GM19023 (cell line): ENCODE data around the gene ARHGAP33.
A peak's percentile ranks its signal among the peaks of the same experiment; 100 is the strongest.
"Not testable (repeated sequence)": the region's sequence is repeated elsewhere in the genome, so short reads cannot be mapped to it uniquely, and the experiment has no call there.

Source experiments
- ATAC-seq: cut with Tn5 transposase; IDR thresholded peaks from one replicate; pipeline ENCODE4 v1.9.1; 2021; ENCODE audit warnings: mild to moderate bottlenecking, moderate library complexity; ENCODE audit not compliant: unreplicated experiment

The ARHGAP33 gene

DNA sequence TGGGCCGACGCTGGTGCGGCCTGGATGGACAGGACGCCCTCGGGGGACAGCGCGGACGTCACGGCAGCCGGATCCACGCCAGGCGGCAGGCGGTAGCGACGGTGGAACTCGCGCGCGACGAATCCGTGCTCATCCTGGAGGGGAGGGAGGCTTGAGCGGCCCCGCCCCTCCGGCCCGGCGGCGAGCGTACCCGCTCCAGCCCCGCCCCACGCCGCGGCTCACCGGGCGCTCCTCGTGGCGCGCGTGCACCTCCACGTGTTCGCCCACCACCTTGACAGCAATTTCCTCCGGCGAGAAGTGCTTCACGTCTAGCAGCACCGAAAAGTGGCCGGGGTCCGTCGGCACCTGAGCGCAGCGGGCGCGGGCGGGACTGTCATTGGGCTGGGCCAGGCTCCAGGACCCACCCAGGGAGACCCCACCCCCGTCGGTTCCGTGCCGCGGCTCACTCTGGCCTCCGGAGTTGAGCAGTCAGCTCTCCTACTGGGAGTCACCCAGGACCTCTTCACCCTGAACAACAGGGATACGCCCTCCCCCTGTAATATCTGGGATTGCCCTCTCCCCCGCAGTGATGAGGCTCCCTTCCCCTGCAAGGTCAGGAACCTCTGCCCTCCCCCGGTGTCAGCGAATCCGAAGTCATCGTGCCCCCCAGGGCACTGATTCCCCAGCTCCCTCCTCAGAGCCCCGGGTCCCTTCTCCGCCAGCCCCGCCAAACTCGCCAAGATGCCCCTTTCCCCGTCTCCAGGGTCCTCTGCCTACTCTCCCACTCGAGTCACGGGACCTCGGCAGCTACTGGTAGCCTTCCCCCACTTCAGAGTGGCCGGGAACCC is 19.6 kb upstream of the ARHGAP33 start:
- no peak for ATAC-seq

DNA sequence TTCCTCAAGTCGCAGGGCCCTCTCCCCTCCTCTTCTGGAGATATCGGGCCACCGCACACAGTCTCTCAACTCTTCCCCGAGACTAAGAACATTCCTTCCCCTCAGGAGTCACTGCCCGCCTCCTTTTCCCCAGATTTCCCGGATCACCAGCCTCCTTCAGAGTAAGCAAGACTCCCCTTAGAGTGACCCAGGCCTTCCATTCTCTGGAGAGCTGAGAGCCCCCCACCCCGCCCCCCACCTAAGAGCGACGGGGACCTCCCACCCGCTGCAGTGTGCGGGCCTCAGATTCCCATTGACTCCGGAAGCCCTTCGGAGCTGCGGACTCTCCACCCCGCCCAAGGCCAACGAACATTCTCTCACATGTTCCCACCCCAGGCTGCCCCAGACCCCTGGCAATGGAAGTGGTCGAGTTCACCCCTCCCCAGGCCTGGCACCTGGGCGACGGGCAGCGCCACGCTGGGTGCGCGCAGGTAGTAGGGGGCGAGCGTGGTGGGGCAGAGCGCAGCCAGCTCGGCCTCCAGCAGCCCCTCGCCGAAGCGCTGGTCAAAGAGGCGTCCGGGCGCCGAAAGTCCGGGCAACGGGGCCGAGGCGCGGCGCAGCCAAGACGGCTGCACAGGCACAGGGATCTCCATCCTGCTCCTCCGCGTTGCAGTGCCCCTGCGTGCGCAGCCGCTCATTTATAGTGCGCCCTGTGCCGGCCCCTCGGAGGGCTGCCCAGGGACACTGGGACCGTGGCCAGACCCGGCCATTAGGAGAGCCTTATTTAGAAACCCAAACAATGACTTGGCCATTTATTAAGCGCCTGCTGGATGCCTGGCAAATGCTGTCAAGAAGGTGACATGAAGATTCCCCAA is 18.8 kb upstream of the ARHGAP33 start, which contains the start of gene HSPB6:
HSPB6 (minus strand) TSS at position 653 of the 854 bp plus-strand sequence; CDS start at position 632, 21 bp downstream.
- ATAC-seq = no peak

DNA sequence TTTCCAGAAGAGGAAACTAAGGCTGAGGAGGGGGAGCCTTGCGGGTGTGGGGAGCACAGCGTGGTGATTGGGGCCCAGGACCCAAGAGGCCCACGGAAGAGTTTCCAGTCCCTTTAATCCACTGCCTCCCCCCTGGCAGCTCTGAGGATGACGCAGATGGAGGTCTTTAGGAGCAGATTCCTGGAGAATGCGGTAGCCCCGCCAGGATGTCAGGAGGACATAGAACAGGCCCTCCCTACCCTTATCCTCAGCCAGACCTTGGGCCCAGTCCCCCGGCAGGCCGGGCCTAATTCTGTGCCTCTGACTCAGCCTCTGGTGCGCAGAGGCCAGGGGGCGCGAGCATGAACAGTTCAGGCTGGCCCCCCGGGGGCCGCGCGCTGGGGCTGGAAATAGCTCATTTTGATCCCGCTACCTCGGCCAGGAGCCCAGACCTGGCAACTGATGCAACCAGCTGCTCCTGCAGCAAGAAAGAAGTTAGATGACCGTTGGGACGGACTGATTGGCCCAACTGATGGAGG is 18.1 kb upstream of the ARHGAP33 start:
- no peak for ATAC-seq

DNA sequence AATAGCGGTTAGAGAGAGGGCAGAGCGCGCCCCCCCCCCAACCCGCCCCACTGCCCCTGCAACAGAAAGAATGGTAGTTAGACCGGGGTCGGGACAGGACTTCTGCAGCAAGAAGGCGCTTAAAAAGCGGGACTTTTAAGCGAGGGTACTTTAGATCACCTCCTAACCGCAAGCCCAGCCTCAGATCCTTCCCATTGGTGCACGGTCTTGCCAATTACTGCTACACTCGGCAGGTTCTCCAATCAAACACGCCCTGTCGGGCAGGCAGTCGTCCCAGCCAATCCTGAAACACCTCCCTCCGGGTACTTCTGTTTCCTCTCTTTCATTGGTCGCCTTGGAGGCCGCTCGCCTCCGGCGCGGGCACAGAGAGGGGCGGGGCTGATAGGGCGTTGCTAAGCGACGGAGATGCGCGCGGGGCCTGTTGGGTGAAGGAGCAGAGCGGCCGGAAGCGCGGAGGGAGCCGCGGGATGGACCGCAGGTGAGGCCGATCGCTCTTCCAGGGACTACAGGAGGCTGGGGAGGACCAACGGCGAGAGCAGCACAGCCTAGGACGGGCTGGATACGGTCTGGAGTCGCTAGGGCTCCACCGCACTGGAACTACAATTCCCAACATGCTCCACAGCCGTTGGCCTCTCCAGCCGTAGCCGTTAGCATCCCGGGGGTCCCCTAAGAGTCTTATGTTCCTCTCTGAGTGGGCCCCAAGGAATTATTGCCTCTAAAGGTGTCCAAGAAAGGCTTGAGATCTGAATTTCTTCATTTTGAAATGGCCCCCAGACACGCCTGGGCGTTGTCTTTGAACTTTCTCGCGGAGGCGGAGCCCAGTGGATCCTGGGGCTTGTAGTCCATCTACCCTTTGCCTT is 17.4 kb upstream of the ARHGAP33 start, which contains the start of gene PROSER3:
PROSER3 (plus strand) TSS at position 428 of the 860 bp plus-strand sequence; CDS start at position 468, 40 bp downstream.
- peak; percentile 96 for ATAC-seq

DNA sequence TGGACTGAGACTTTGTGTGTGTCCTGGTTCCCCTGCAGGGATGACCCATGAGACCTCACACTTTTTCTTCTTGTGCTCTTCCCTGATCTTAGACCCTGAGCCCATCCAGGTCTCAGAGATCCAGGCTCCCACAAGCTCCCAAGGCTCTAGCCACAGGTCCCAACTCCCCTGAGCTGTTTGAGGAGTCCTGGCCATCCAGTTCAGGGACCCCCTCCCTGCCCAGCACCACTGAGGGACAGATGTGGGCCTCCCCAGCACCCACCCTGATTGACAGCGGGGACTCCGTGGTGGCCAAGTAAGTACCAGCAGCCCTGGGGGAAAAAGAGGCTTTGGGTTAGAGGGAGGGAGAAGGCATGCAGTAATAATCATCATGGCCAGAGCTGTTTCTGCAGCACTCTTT is 15.7 kb upstream of the ARHGAP33 start:
- ATAC-seq = no peak

DNA sequence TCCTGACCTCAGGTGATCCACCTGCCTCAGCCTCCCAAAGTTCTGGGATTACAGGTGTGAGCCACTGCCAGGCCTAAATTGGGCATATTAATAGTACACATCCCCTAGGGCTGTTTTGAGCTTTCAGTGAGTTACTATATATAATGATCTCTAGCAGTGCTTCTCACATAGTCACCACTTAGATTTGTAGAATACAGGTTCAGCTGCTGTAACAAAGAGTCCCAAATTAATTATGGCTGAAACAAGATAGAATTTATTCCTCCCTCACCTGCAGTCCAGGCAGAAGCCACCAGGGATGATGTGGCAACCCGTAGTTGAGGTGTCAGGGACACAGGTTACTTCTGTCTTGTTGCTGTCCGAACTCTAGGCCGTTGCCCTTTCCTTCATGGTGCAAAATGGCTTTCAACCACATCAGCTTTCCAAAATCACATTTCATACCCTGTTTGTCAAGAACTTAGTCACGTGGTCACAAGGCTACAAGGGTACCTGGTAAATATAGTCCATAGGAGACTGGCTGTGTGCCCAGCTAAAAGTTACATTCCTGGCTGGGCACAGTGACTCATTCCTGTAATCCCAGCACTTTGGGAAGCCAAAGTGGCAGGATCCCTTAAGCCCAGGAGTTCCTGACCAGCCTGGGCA is 14.5 kb upstream of the ARHGAP33 start:
- ATAC-seq = no peak

DNA sequence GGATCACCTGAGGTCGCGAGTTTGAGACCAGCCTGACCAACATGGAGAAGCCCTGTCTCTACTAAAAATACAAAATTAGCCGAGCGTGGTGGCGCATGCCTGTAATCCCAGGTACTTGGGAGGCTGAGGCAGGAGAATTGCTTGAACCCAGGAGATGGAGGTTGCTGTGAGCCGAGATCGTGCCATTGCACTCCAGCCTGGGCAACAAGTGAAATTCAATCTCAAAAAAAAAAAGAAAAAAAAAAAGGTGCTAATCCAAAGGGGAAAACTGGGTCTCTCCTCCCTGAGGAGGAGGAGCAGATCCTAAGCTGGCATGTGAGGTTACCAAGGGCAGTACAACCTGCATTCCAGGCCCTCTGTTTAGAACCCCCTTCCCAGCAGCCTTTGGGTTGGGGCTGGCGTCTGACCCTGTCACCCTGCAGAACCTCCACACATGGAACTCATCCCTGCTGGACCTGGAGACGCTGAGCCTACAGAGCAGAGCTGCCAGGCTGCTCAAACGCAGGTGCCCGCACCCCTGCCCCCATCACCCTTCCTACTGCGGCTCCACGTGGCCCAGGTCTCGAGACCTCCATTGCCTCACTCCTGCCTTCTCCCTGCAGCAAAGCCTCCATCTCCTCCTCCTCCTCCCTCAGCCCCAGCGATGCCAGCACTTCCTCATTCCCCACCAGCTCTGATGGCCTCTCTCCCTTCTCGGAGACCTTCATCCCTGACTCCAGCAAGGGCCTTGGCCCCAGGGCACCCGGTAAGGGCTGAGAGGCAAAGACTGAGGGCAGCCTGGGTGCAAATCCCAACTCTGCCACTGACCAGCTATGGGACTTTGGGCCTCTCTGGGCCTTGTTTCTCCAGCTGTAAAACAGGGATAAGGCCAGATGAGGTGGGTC is 10.7 kb upstream of the ARHGAP33 start:
- no peak for ATAC-seq

DNA sequence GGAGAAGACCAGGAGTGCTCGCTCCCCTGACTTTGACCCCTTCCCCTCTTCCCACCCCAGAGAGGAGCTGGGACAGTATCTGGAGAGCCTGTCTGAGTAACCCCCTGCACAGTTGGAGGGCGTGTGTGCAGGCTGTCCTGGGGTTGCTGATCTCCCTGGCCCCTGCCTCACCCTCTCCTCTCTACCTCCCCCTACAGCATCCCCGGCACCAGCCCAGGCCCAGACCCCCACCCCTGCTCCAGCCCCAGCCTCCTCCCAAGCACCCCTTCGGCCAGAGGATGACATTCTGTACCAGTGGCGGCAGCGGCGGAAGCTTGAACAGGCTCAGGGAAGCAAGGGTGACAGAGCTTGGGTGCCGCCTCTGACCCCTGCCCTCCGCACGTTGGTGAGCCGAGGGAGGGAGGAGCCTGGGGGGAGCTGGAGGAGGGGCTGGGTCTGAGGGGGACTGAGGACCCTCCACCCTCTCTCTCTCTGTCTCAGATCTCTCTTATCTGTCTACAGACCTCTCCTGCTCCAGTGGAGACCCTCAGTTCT is 8.7 kb upstream of the ARHGAP33 start:
- ATAC-seq = no peak

DNA sequence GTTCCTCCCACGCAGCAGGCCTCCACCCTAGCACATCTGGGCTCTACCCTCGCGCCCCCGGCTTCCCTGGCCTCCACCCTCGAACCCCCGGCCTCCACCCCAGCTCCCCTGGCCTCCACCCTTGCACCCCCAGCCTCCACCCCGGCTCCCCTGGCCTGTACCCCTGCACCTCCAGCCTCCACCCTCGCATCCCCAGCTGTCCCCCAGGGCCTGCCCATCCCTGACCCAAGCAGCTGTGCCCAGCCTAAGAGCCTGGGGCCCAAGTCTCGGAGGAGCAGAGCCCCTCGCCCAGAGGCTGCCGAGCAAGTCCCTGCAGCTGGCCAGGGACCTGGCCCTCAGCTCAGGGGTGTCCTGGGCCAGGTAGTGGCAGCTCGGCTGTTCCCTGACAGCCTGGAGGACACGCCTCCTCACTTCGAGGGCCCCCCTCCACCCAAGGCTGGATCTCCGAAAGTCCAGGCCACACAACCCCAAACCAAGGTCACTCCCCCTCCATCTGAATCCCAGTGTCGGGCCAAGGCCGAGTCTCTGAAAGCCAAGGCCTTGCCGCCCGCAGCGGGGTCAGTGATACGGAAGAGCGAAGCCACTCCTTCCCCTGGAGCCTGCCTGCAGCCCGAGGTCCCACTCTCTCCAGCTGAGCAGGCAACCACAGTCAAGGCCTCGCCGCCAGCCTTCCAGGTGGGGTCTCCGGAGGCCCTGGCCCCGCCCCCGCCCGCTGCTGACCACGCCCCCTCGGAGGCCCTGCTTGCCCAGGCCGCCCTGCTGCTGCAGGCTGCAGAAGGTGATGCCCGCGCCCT is 7.9 kb upstream of the ARHGAP33 start:
- ATAC-seq = no peak

DNA sequence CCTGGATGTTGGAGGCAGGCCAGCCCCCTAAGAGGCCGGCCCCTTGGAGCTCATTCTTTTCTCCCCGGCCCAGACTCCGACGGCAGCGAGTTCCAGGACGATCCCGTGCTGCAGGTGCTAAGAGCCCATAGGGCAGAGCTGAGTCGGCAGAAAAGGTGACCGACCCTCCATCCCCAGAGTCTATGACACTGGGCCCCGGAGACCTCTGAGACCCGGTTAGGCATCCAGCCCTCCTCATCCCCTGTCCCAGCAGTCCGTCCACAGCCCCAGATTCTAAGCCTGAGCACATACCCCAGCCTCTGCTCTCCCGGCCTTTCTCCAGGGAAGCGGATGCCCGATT is 7.3 kb upstream of the ARHGAP33 start:
- ATAC-seq = no peak

DNA sequence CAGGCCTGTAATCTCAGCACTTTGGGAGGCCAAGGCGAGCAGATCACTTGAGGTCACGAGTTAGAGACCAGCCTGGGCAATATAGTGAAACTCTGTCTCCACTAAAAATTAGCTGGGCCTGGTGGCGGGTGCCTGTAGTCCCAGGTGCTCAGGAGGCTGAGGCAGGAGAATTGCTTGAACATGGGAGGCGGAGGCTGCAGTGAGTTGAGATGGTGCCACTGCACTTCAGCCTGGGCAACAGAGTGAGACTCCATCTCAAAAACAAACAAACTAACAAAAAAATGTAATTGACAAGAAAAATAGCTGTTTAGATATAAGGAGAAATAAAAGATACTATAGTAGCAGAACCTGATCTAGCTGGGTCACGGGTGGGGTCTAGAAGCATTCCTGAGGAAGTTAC is 3.0 kb upstream of the ARHGAP33 start:
- not testable (repeated sequence) for ATAC-seq

DNA sequence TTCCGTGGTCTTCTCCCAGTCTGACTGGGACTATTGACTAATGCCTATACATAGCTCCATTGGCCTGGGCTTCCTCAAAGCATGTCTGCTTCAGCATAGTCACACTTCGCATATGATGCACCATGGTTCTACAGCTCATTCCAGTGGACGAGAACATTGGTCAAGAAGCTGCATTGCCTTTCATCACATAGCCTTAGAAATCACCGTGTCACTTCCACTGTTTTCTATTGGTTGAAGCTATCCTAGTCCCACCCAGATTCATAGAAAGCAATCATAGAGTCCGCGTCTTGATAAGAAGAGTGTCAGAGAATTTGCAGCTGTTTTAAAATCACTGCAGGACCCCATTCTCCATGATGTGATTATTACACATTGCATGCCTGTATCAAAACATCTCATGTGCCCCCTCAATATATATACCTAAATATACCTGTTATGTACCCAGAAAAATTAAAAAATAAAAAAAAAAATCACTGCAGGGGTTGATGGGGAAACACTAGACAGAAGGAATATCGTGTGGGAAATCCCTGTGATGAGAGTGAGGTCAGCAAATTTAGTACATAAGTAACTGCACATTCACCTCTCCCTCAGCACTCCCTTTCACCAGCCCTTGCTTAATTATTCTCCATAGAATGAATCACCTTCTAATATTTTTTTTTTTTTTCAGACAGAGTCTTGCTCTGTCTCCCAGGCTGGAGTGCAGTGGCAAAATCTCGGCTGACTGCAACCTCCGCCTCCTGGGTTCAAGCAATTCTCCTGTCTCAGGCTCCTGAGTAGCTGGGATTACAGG is 2.2 kb upstream of the ARHGAP33 start:
- ATAC-seq = no peak

DNA sequence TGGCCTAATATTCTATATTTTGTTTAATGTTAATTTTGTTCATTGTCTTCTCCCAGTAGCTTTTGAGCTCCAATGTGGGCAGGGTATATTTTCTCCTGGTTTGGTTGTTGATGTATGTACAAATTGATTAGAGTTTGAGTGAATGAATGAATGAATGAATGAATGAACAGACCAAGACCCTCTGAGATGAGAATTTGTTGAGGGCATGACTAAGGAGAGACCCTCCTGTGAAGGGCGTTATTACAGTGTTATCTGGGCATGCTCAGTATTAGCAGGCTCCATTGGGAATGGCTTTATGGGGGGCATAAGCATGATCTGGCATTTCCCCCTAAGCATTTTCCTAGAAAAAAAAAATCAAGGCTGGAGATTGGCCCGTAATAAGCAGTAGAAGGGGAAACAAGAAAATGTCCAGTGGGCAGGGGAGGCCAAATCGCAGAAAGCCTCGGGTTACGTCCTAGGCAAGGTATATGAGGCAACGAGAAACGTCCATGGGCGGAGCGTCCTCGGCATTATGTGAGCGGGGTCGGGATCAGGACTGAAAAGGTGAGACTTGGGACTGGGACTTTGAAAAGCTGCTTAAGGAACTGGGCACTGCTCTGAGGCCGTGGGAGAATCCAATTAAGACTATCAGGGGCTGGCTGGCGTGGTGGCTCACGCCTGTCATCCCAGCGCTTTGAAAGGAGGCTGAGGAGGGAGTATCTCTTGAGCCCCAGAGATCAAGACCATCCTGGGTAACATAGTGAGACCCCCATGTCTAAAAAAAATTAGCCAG is 904 bp upstream of the ARHGAP33 start:
- no peak for ATAC-seq

DNA sequence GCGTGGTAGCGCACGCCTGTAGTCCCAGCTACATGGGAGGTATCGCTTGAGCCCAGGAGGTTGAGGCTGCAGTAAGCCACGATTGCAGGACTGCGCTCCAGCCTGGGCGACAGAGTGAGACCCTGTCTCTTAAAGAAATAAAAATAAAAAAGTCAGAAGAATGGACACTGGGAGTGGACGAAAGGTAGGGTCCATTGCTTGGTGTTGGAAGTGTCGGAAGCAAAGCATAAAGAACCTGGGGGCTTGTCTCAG is 392 bp upstream of the ARHGAP33 start:
- no peak for ATAC-seq

DNA sequence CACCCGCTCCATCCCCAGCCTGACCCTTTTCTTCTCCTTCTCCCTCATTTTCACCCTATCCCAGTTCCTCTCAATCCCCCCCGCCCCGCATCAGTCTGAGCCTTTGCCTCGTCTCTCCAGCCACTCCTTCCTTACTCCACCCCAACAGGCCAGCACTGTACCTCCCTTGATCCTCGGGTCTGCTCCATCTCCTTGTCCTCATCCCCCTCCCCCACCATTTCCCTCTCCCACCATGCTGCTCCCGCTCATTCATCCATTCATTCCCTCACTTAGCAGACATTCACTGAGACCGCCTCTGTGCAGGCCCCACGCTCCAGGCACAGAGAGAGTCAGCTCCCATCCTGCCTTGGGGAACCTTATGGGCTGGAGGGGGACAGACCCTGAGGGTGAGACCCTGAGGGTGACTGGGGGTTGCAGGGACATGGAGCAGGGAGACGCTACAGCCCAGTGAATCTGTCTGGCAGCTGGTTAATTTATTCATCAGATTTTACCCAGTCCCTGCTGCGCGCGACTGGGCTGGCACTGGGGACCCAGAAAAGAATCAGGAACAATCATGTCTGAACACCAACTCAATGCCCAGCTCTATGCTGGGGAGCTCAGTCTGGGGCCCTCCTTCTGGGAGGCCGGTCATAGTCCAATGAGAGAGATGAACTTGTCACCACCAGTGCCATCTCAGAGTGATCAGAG is 881 bp downstream of the ARHGAP33 start:
- ATAC-seq = no peak

DNA sequence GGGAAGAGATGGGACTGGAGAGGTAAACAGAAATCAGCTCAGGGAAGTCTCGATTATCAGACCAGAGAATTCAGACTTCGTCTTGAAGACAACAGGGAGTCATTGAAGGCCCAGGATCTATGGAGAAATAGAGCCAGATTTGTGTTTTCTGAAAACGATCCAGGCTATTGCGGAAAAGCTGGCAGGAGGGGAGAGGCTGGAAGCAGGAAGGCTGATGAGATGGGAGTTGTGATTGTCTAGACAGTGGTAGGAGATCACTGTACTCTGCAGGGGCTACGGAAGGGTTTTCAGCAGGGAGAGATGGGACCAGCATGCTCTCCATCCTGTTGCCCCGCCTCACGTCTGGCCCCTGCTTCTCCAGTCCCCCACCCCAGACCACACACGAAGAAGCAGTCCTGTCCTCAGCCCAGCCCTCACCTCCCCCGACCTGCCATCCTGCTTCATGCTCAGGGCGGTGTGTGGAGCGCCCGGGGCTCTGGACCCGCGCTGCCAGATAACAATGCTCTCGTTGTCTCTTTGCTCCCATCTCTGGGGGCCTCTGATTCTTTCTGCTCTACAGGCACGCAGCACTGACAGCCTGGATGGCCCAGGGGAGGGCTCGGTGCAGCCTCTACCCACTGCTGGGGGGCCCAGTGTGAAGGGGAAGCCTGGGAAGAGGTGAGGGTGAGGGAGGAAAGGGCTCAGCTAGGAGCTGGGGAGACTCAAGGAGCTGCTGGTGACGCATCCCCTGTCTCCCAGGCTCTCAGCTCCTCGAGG is 1.9 kb downstream of the ARHGAP33 start:
- no peak for ATAC-seq
